ENCODE measurements around the gene COL8A2. TPM values are rescaled to one million over a fixed set of nuclear protein-coding genes. Genes with fewer than 3 reads are reported as not detected.
A peak's percentile ranks its signal among the peaks of the same experiment; 100 is the strongest.
"Not testable (repeated sequence)": the region's sequence is repeated elsewhere in the genome, so short reads cannot be mapped to it uniquely, and the experiment has no call there.

Gene COL8A2
- total RNA-seq, 1 donor from 2014 or later, result 10.1 TPM

GRCh38 chr1:36160388-36160948 is 35.4 kb upstream of the COL8A2 start:
- peaks cover 60% of the 10 kb centered on the region for H3K4me1 Mint-ChIP-seq (ENCODE audit: unreplicated experiment)
- H3K4me3 Mint-ChIP-seq (ENCODE audit: unreplicated experiment), result peak overlapping the region; percentile 74
- peak overlapping the region; percentile 89 for H3K27ac Mint-ChIP-seq (ENCODE audit: unreplicated experiment)
- H3K9me3 Mint-ChIP-seq (ENCODE audit: unreplicated experiment), result no peaks in the 10 kb centered on the region
- DNase-seq (ENCODE audit: extremely low spot score, unreplicated experiment), result no peak
- H3K36me3 Mint-ChIP-seq (ENCODE audit: unreplicated experiment), result peaks cover 8% of the 10 kb centered on the region
- TF ChIP-seq CTCF (IDR thresholded peaks at IDR 0.05), result no peak
- H3K27me3 Mint-ChIP-seq (ENCODE audit: unreplicated experiment), result no peaks in the 10 kb centered on the region

- H3K36me3 Mint-ChIP-seq (ENCODE audit: unreplicated experiment), result peaks cover 8% of the 10 kb centered on the region
- peak overlapping the region; percentile 30 for H3K4me3 Mint-ChIP-seq (ENCODE audit: unreplicated experiment)
- peaks cover 66% of the 10 kb centered on the region for H3K4me1 Mint-ChIP-seq (ENCODE audit: unreplicated experiment)
- no peak for TF ChIP-seq CTCF (IDR thresholded peaks at IDR 0.05)
- no peak for DNase-seq (ENCODE audit: extremely low spot score, unreplicated experiment)
- no peaks in the 10 kb centered on the region for H3K9me3 Mint-ChIP-seq (ENCODE audit: unreplicated experiment)
- H3K27me3 Mint-ChIP-seq (ENCODE audit: unreplicated experiment), result no peaks in the 10 kb centered on the region
- H3K27ac Mint-ChIP-seq (ENCODE audit: unreplicated experiment), result peak overlapping the region; percentile 38
Measured at GRCh38 chr1:36159614-36160387, 34.8 kb upstream of the COL8A2 start.

- not testable (repeated sequence) for H3K27me3 Mint-ChIP-seq (ENCODE audit: unreplicated experiment); H3K4me3 Mint-ChIP-seq (ENCODE audit: unreplicated experiment)
- peak overlapping the region; percentile 38 for H3K27ac Mint-ChIP-seq (ENCODE audit: unreplicated experiment)
Measured at GRCh38 chr1:36158827-36159252, 33.8 kb upstream of the COL8A2 start.

GRCh38 chr1:36157973-36158826 is 33.2 kb upstream of the COL8A2 start:
- TF ChIP-seq CTCF (IDR thresholded peaks at IDR 0.05), result no peak
- H3K36me3 Mint-ChIP-seq (ENCODE audit: unreplicated experiment), result peaks cover 4% of the 10 kb centered on the region
- no peak for DNase-seq (ENCODE audit: extremely low spot score, unreplicated experiment)
- H3K27ac Mint-ChIP-seq (ENCODE audit: unreplicated experiment), result peak overlapping the region; percentile 77
- no peaks in the 10 kb centered on the region for H3K9me3 Mint-ChIP-seq (ENCODE audit: unreplicated experiment)
- no peaks in the 10 kb centered on the region for H3K27me3 Mint-ChIP-seq (ENCODE audit: unreplicated experiment)
- H3K4me3 Mint-ChIP-seq (ENCODE audit: unreplicated experiment), result peak overlapping the region; percentile 85
- H3K4me1 Mint-ChIP-seq (ENCODE audit: unreplicated experiment), result peaks cover 70% of the 10 kb centered on the region

More at GRCh38 chr1:36158827-36159252, 33.8 kb upstream of the COL8A2 start:
- H3K36me3 Mint-ChIP-seq (ENCODE audit: unreplicated experiment); DNase-seq (ENCODE audit: extremely low spot score, unreplicated experiment); H3K9me3 Mint-ChIP-seq (ENCODE audit: unreplicated experiment): not testable (repeated sequence)
- peaks cover 68% of the 10 kb centered on the region for H3K4me1 Mint-ChIP-seq (ENCODE audit: unreplicated experiment)

GRCh38 chr1:36157115-36157903 is 32.3 kb upstream of the COL8A2 start:
- Mint-ChIP-seq H3K36me3 (ENCODE audit: unreplicated experiment) (peaks cover 4% of the 10 kb centered on the region), H3K27me3 (ENCODE audit: unreplicated experiment) (no peaks in the 10 kb centered on the region), H3K4me3 (ENCODE audit: unreplicated experiment) (peak overlapping the region; percentile 85), H3K9me3 (ENCODE audit: unreplicated experiment) (no peaks in the 10 kb centered on the region), H3K27ac (ENCODE audit: unreplicated experiment) (peak overlapping the region; percentile 77), H3K4me1 (ENCODE audit: unreplicated experiment) (peaks cover 70% of the 10 kb centered on the region)
- DNase-seq (ENCODE audit: extremely low spot score, unreplicated experiment), result no peak
- no peak for TF ChIP-seq CTCF (IDR thresholded peaks at IDR 0.05)
